IMR-90 (cell line): ENCODE results near the gene GMEB2. TPM values are rescaled to one million over a fixed set of nuclear protein-coding genes. Genes with fewer than 3 reads are reported as not detected.

Experiments
- ATAC-seq: fragments of 200-7000 bp; cut with Tn5 transposase; 2 replicates; pipeline ENCODE4 v1.9.1; 2020; ENCODE audit warnings: low read depth, mild to moderate bottlenecking, moderate library complexity
- BruUV-seq: library from RNA; stranded (reverse); fragments of 400-500 nt; replicated peaks from 2 replicates; lab custom pipeline; 2021; lab: Mats Ljungman, UMichigan
- CTCF ChIA-PET: fragments of 300-600 bp; formaldehyde crosslinking; extraction: SDS; loops from one replicate; lab custom pipeline; 2021; ENCODE audit warnings: antibody characterized with exemption; lab: Yijun Ruan, JAX
- POLR2A ChIA-PET: fragments of 300-600 bp; sonication (Branson Sonifier 250); formaldehyde crosslinking; loops from one replicate; lab custom pipeline; 2022; ENCODE audit warnings: antibody characterized with exemption; ENCODE audit not compliant: unreplicated experiment; lab: Charles Lee
- DNase-seq: peaks from one replicate; pipeline ENCODE4 v3.0.0; 2013
- H2AFZ ChIP-seq: replicated peaks from 2 replicates; pipeline ENCODE3; 2013; ENCODE audit warnings: low read length, mild to moderate bottlenecking; ENCODE audit not compliant: poor library complexity
- H2AK5ac ChIP-seq: 2 replicates; pipeline ENCODE4 v1.6.1; 2013; ENCODE audit warnings: low read depth, low read length, inconsistent platforms
- H2AK9ac ChIP-seq: replicated peaks from 2 replicates; pipeline ENCODE3; 2013; ENCODE audit warnings: mild to moderate bottlenecking, low read depth, low read length, moderate library complexity; ENCODE audit not compliant: poor library complexity
- H2BK120ac ChIP-seq: 2 replicates; pipeline ENCODE4 v1.6.1; 2013; ENCODE audit warnings: low read depth, low read length, inconsistent platforms
- H2BK15ac ChIP-seq: 3 replicates; pipeline ENCODE4 v1.6.1; 2013; ENCODE audit warnings: low read depth, low read length, inconsistent platforms
- H2BK20ac ChIP-seq: 2 replicates; pipeline ENCODE4 v1.6.1; 2013; ENCODE audit warnings: low read depth, mild to moderate bottlenecking, inconsistent platforms, low read length, moderate library complexity
- H2BK5ac ChIP-seq: 2 replicates; pipeline ENCODE4 v1.6.1; 2013; ENCODE audit warnings: mild to moderate bottlenecking, low read depth, low read length, inconsistent platforms; ENCODE audit not compliant: poor library complexity, severe bottlenecking
- H3K14ac ChIP-seq: replicated peaks from 2 replicates; pipeline ENCODE4 v1.6.1; 2013; ENCODE audit warnings: low read depth, low read length, inconsistent platforms
- H3K18ac ChIP-seq: 2 replicates; pipeline ENCODE4 v1.6.1; 2013; ENCODE audit warnings: low read depth, low read length, control low read depth
- H3K23ac ChIP-seq: 2 replicates; pipeline ENCODE4 v1.6.1; 2013; ENCODE audit warnings: low read depth, low read length, inconsistent platforms
- H3K27ac ChIP-seq: 2 replicates; pipeline ENCODE4 v1.5.1; 2013; ENCODE audit warnings: mild to moderate bottlenecking, control low read depth, low read length; ENCODE audit not compliant: insufficient read depth
- H3K27me3 ChIP-seq: 2 replicates; pipeline ENCODE4 v1.6.1; 2013; ENCODE audit warnings: low read length; ENCODE audit not compliant: control insufficient read depth, insufficient read depth
- H3K36me3 ChIP-seq: 2 replicates; pipeline ENCODE4 v1.6.1; 2013; ENCODE audit warnings: low read length, mixed read lengths; ENCODE audit not compliant: control insufficient read depth, insufficient read depth
- H3K4ac ChIP-seq: 2 replicates; pipeline ENCODE4 v1.6.1; 2013; ENCODE audit warnings: low read depth, low read length, inconsistent platforms
- H3K4me1 ChIP-seq: 2 replicates; pipeline ENCODE4 v1.6.1; 2013; ENCODE audit warnings: low read length, mixed read lengths; ENCODE audit not compliant: control insufficient read depth, insufficient read depth
- H3K4me2 ChIP-seq: 2 replicates; pipeline ENCODE4 v1.6.1; 2013; ENCODE audit warnings: low read depth, mild to moderate bottlenecking, control low read depth, low read length, moderate library complexity
- H3K4me3 ChIP-seq: 2 replicates; pipeline ENCODE4 v1.5.1; 2013; ENCODE audit warnings: low read depth, mild to moderate bottlenecking, control low read depth, low read length, moderate library complexity; ENCODE audit not compliant: insufficient read depth
- H3K56ac ChIP-seq: 2 replicates; pipeline ENCODE4 v1.6.1; 2013; ENCODE audit warnings: low read length, inconsistent platforms; ENCODE audit not compliant: insufficient read depth; ENCODE audit errors: extremely low read depth
- H3K79me1 ChIP-seq, 2 experiments: 2 replicates each; pipeline ENCODE4 v1.6.1; 2013; ENCODE audit warnings: low read length in 2 of 2, inconsistent platforms in 1 of 2, low read depth in 1 of 2
- H3K9ac ChIP-seq: 2 replicates; pipeline ENCODE4 v1.6.1; 2013; ENCODE audit warnings: low read depth, low read length, control low read depth
- H3K9me1 ChIP-seq: 2 replicates; pipeline ENCODE4 v1.6.1; 2013; ENCODE audit warnings: low read length, inconsistent platforms; ENCODE audit not compliant: insufficient read depth
- H3K9me3 ChIP-seq: 2 replicates; pipeline ENCODE4 v1.6.1; 2013; ENCODE audit warnings: low read length; ENCODE audit not compliant: control insufficient read depth, insufficient read depth
- H4K20me1 ChIP-seq: 2 replicates; pipeline ENCODE4 v1.6.1; 2013; ENCODE audit warnings: low read length, inconsistent platforms; ENCODE audit not compliant: insufficient read depth
- H4K5ac ChIP-seq: 2 replicates; pipeline ENCODE4 v1.6.1; 2013; ENCODE audit warnings: mild to moderate bottlenecking, low read depth, low read length, control low read depth
- H4K8ac ChIP-seq, 2 experiments: 2 replicates each; pipeline ENCODE4 v1.6.1; 2013; ENCODE audit warnings: low read depth in 2 of 2, low read length in 2 of 2, control low read depth in 1 of 2, inconsistent platforms in 1 of 2
- H4K91ac ChIP-seq: 2 replicates; pipeline ENCODE4 v1.6.1; 2013; ENCODE audit warnings: low read depth, low read length, inconsistent platforms; ENCODE audit not compliant: insufficient read depth
- BHLHE40 ChIP-seq: fragments of 150-350 bp; IDR thresholded peaks from 2 replicates; pipeline ENCODE4 v1.6.1; 2016; ENCODE audit warnings: mild to moderate bottlenecking, low read depth, low read length
- CEBPB ChIP-seq: IDR thresholded peaks from 2 replicates; pipeline ENCODE4 v1.6.1; 2012; ENCODE audit warnings: low read depth, low read length, improper control_type of control experiment
- CHD1 ChIP-seq: IDR thresholded peaks from 2 replicates; pipeline ENCODE4 v1.6.1; 2012; ENCODE audit warnings: low read depth, low read length, improper control_type of control experiment
- FOS ChIP-seq: fragments of 150-350 bp; IDR thresholded peaks from 2 replicates; pipeline ENCODE4 v1.6.1; 2016; ENCODE audit warnings: low read depth, low read length
- MAZ ChIP-seq: IDR thresholded peaks from 2 replicates; pipeline ENCODE4 v1.6.1; 2012; ENCODE audit warnings: low read depth, mild to moderate bottlenecking, low read length, improper control_type of control experiment, moderate library complexity, borderline replicate concordance
- POLR2A ChIP-seq: IDR thresholded peaks from 2 replicates; pipeline ENCODE4 v1.6.1; 2012; ENCODE audit warnings: mild to moderate bottlenecking, low read depth, low read length
- WGBS, 2 experiments: methylation state at CpG; one replicate each; pipeline versions ENCODE4 v1.1.5 to v1.1.7; 2013; ENCODE audit warnings: missing lambda C conversion rate in 2 of 2; ENCODE audit not compliant: insufficient read length in 1 of 2; ENCODE audit errors: extremely low coverage in 2 of 2; 5-methylcytosine and 5-hydroxymethylcytosine counted together
- dilution Hi-C: fragments of 300-500 bp; cut with HindIII; formaldehyde crosslinking; loops from one replicate; pipeline ENCODE4 v1.14.3; 2018; ENCODE audit warnings: low sequenced_read_pairs; ENCODE audit not compliant: unreplicated experiment
- in situ Hi-C: fragments of 300-500 bp; cut with MboI; formaldehyde crosslinking; loops from 3 replicates; pipeline ENCODE4 v1.14.3; 2019; ENCODE audit warnings: low sequenced_read_pairs, inconsistent platforms, mixed read lengths
- intact Hi-C: fragments of 100-400 bp; cut with micrococcal nuclease; formaldehyde crosslinking; loops from 2 replicates; pipeline ENCODE4 v1.10.0; 2022
- polyA plus RNA-seq, 3 experiments: library from polyadenylated mRNA; depleted of rRNA; stranded (reverse); fragments of >200 nt; gene quantifications; 2 replicates each; pipeline ENCODE4 v1.2.3, GENCODE V29; 2012; ENCODE audit warnings: low replicate concordance in 1 of 3
- total RNA-seq: library from RNA; depleted of rRNA; stranded (reverse); fragments of >200 nt; gene quantifications from 2 replicates; pipeline ENCODE4 v1.2.3, GENCODE V29; 2012

The GMEB2 gene
- total and polyA plus RNA-seq, 2 of the 4 experiments (the other 2 are of a cell fraction): 5.0 to 10.0 TPM

- Histone ChIP-seq H3K27me3 (no peaks in the 10 kb centered on the region), H2AK9ac (peak within 1 kb of the TSS; percentile 99), H3K36me3 (peaks cover 6% of the 10 kb centered on the region; the same call in 1 of the 2 replicates), H3K4me2 (peak within 1 kb of the TSS; percentile 76), H3K4me1 (peaks cover 10% of the 10 kb centered on the region), H2BK20ac (no peak within 1 kb of the TSS; the same call in 1 of the 2 replicates), H4K8ac (peak within 1 kb of the TSS; percentile 92 to 95), H3K27ac (peak within 1 kb of the TSS; percentile 83), H2BK5ac (peak within 1 kb of the TSS; percentile 71), H3K23ac (peak within 1 kb of the TSS; percentile 82), H2AFZ (peak within 1 kb of the TSS; percentile 95), H2AK5ac (peak within 1 kb of the TSS; percentile 88), H3K9me3 (no peaks in the 10 kb centered on the region), H3K79me1 (peaks cover 4 to 13% of the 10 kb centered on the region in 2 experiments), H2BK120ac (peak within 1 kb of the TSS; percentile 51; the same call in 1 of the 2 replicates), H4K91ac (peak within 1 kb of the TSS; percentile 89), H3K4me3 (peak within 1 kb of the TSS; percentile 85), H2BK15ac (peak within 1 kb of the TSS; percentile 81; the same call in 1 of the 3 replicates), H3K56ac (peak within 1 kb of the TSS; percentile 35), H3K9ac (peak within 1 kb of the TSS; percentile 95), H3K18ac (peak within 1 kb of the TSS; percentile 19), H4K20me1 (no peaks in the 10 kb centered on the region), H3K4ac (peak within 1 kb of the TSS; percentile 92), H3K9me1 (peaks cover 3% of the 10 kb centered on the region; the same call in 1 of the 2 replicates), H3K14ac (peak within 1 kb of the TSS; percentile 75), H4K5ac (peak within 1 kb of the TSS; percentile 89)
- peak; percentile 44 for DNase-seq
- in situ Hi-C loops (no loop called here), dilution Hi-C loops (no loop called here), intact Hi-C loops (no loop called here)
- no TSS peak for BruUV-seq
- TF ChIP-seq CEBPB (no peak), FOS (no peak), MAZ (peak; percentile 72; the same call in 1 of the 2 replicates), POLR2A (peak; percentile 64; the same call in 1 of the 2 replicates), BHLHE40 (no peak), CHD1 (no peak)
- ChIA-PET CTCF (no interaction called here), POLR2A (interaction anchor here (0.6 kb wide), 1 partner anchor 16 kb away, joined by 6 read pairs; no protein-coding TSS in a partner anchor)
- ATAC-seq: peak; percentile 93
- 12% methylated on average over 5 of the region's 40 CpGs; no CpG with 5 or more reads in 1 of the 2 experiments for WGBS, 2 experiments
Observed at GRCh38 chr20:63574156-63574828, 52.6 kb downstream of the GMEB2 start, which contains the start of gene HELZ2. HELZ2 (minus strand) TSS chr20:63574239; CDS start chr20:63572385, 1,854 bp downstream.
